GM23338 (cell line): ENCODE data around the gene CD247. TPM values are rescaled to one million over a fixed set of nuclear protein-coding genes. Genes with fewer than 3 reads are reported as not detected.

Source experiments
- ATAC-seq: fragments of 200-7000 bp; cut with Tn5 transposase; 3 replicates; pipeline ENCODE4 v1.9.1; 2020
- DNase-seq: peaks from one replicate; pipeline ENCODE4 v3.0.0-alpha.2; 2015; ENCODE audit warnings: low spot score
- H2AFZ ChIP-seq: fragments of 200-600 bp; sonication (generic); 2 replicates; pipeline ENCODE4 v1.8.0; 2016; ENCODE audit warnings: antibody characterized with exemption, mild to moderate bottlenecking, moderate library complexity
- H3F3A ChIP-seq: fragments of 200-600 bp; sonication (generic); replicated peaks from 2 replicates; pipeline ENCODE4 v1.8.0; 2017; ENCODE audit warnings: antibody characterized with exemption, mixed run types, low read depth
- H3K27ac ChIP-seq: fragments of 200-600 bp; sonication (generic); 2 replicates; pipeline ENCODE4 v1.6.1; 2016; ENCODE audit warnings: low read depth
- H3K27me3 ChIP-seq: fragments of 200-600 bp; sonication (generic); 2 replicates; pipeline ENCODE4 v1.8.0; 2016; ENCODE audit warnings: mild to moderate bottlenecking, mixed run types, moderate library complexity; ENCODE audit not compliant: insufficient read depth
- H3K36me3 ChIP-seq: fragments of 200-600 bp; sonication (generic); 2 replicates; pipeline ENCODE4 v1.8.0; 2016; ENCODE audit warnings: mild to moderate bottlenecking; ENCODE audit not compliant: insufficient read depth
- H3K4me1 ChIP-seq: fragments of 200-600 bp; sonication (generic); 2 replicates; pipeline ENCODE4 v1.8.0; 2016; ENCODE audit warnings: mild to moderate bottlenecking, moderate library complexity; ENCODE audit not compliant: insufficient read depth
- H3K4me2 ChIP-seq: fragments of 200-600 bp; sonication (generic); 2 replicates; pipeline ENCODE4 v1.7.1; 2017; ENCODE audit warnings: mixed run types
- H3K4me3 ChIP-seq: fragments of 200-600 bp; sonication (generic); 2 replicates; pipeline ENCODE4 v1.6.1; 2016; ENCODE audit warnings: mixed run types
- H3K79me2 ChIP-seq: fragments of 200-600 bp; sonication (generic); replicated peaks from 2 replicates; pipeline ENCODE4 v1.8.0; 2017; ENCODE audit warnings: mild to moderate bottlenecking; ENCODE audit not compliant: insufficient read depth
- H3K9me2 ChIP-seq: fragments of 200-600 bp; sonication (generic); 2 replicates; pipeline ENCODE4 v1.8.0; 2017; ENCODE audit not compliant: insufficient read depth
- H4K20me1 ChIP-seq: fragments of 200-600 bp; sonication (generic); replicated peaks from 2 replicates; pipeline ENCODE4 v1.8.0; 2017; ENCODE audit warnings: mild to moderate bottlenecking; ENCODE audit not compliant: insufficient read depth
- H3K27ac Mint-ChIP-seq: 2 replicates; pipeline ENCODE4 v1.8.0; 2020; ENCODE audit warnings: inconsistent platforms, mild to moderate bottlenecking, moderate library complexity, mixed read lengths
- H3K27me3 Mint-ChIP-seq: 3 replicates; pipeline ENCODE4 v1.8.0; 2022; ENCODE audit warnings: low read depth, mild to moderate bottlenecking, moderate library complexity, mixed read lengths, inconsistent platforms; ENCODE audit not compliant: insufficient read depth, poor library complexity
- H3K36me3 Mint-ChIP-seq: 3 replicates; pipeline ENCODE4 v1.8.0; 2021; ENCODE audit warnings: low read depth, mild to moderate bottlenecking, inconsistent platforms, moderate library complexity, mixed read lengths
- H3K4me1 Mint-ChIP-seq: 3 replicates; pipeline ENCODE4 v1.8.0; 2020; ENCODE audit warnings: mild to moderate bottlenecking, inconsistent platforms, mixed read lengths
- H3K4me3 Mint-ChIP-seq: 3 replicates; pipeline ENCODE4 v1.8.0; 2021; ENCODE audit warnings: moderate library complexity, mild to moderate bottlenecking, inconsistent platforms, mixed read lengths
- H3K9me3 Mint-ChIP-seq: 3 replicates; pipeline ENCODE4 v1.8.0; 2020; ENCODE audit warnings: moderate library complexity, mild to moderate bottlenecking, inconsistent platforms, mixed read lengths
- CREB1 ChIP-seq: fragments of 250-450 bp; sonication (Bioruptor Pico); IDR thresholded peaks from 2 replicates; pipeline ENCODE4 v1.5.0; 2020; ENCODE audit warnings: low read depth, mild to moderate bottlenecking, moderate library complexity
- EZH2 ChIP-seq: fragments of 200-600 bp; sonication (generic); IDR thresholded peaks from one replicate; pipeline ENCODE4 v1.8.0; 2017; ENCODE audit warnings: antibody characterized with exemption, mild to moderate bottlenecking, low read depth; ENCODE audit not compliant: unreplicated experiment
- JUNB ChIP-seq: IDR thresholded peaks from one replicate; pipeline ENCODE4 v1.6.1; 2016; ENCODE audit warnings: antibody characterized with exemption; ENCODE audit not compliant: unreplicated experiment
- STAT1 ChIP-seq: IDR thresholded peaks from one replicate; pipeline ENCODE4 v1.6.1; 2016; ENCODE audit warnings: antibody characterized with exemption; ENCODE audit not compliant: unreplicated experiment
- ZNF114 ChIP-seq: fragments of 250-450 bp; sonication (Bioruptor Pico); IDR thresholded peaks from 2 replicates; pipeline ENCODE4 v1.5.0; 2020; ENCODE audit warnings: mild to moderate bottlenecking, moderate library complexity
- ZNF331 ChIP-seq: fragments of 250-450 bp; sonication (Bioruptor Pico); IDR thresholded peaks from 2 replicates; pipeline ENCODE4 v1.5.0; 2020; ENCODE audit warnings: low read depth, mild to moderate bottlenecking, moderate library complexity
- polyA plus RNA-seq: library from polyadenylated mRNA; unstranded; fragments of >200 nt; fragmentation: Nextera tagmentation; extraction: Ambion mirVana; gene quantifications from 2 replicates; pipeline ENCODE4 v1.2.1, GENCODE V29; 2016
- total RNA-seq: library from RNA; depleted of rRNA; stranded (reverse); fragments of >200 nt; shearing (Covaris generic); gene quantifications from 2 replicates; pipeline ENCODE4 v1.2.3, GENCODE V29; 2014
- TF ChIP-seq, protein P1 (sequence below): IDR thresholded peaks from one replicate; pipeline ENCODE4 v1.6.1; 2018; ENCODE audit warnings: antibody characterized with exemption; ENCODE audit not compliant: unreplicated experiment
- TF ChIP-seq, protein P2 (sequence below): fragments of 250-450 bp; sonication (Bioruptor Pico); IDR thresholded peaks from 2 replicates; pipeline ENCODE4 v1.5.0; 2020; ENCODE audit warnings: mild to moderate bottlenecking, moderate library complexity
- TF ChIP-seq, protein P3 (sequence below): IDR thresholded peaks from 2 replicates; pipeline ENCODE4 v1.6.1; 2016; ENCODE audit warnings: antibody characterized with exemption

CD247 gene
- total and polyA plus RNA-seq, 2 experiments from 2014 or later: 1.2 to 1.4 TPM

- ATAC-seq: no peak
- TF ChIP-seq, protein P1, sequence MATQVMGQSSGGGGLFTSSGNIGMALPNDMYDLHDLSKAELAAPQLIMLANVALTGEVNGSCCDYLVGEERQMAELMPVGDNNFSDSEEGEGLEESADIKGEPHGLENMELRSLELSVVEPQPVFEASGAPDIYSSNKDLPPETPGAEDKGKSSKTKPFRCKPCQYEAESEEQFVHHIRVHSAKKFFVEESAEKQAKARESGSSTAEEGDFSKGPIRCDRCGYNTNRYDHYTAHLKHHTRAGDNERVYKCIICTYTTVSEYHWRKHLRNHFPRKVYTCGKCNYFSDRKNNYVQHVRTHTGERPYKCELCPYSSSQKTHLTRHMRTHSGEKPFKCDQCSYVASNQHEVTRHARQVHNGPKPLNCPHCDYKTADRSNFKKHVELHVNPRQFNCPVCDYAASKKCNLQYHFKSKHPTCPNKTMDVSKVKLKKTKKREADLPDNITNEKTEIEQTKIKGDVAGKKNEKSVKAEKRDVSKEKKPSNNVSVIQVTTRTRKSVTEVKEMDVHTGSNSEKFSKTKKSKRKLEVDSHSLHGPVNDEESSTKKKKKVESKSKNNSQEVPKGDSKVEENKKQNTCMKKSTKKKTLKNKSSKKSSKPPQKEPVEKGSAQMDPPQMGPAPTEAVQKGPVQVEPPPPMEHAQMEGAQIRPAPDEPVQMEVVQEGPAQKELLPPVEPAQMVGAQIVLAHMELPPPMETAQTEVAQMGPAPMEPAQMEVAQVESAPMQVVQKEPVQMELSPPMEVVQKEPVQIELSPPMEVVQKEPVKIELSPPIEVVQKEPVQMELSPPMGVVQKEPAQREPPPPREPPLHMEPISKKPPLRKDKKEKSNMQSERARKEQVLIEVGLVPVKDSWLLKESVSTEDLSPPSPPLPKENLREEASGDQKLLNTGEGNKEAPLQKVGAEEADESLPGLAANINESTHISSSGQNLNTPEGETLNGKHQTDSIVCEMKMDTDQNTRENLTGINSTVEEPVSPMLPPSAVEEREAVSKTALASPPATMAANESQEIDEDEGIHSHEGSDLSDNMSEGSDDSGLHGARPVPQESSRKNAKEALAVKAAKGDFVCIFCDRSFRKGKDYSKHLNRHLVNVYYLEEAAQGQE: no peak
- TF ChIP-seq ZNF114 (CRISPR knock-in tag) (no peak), ZNF331 (CRISPR knock-in tag) (no peak), CREB1 (CRISPR knock-in tag) (no peak), EZH2 (no peak), STAT1 (no peak), JUNB (no peak)
- TF ChIP-seq, protein P2, sequence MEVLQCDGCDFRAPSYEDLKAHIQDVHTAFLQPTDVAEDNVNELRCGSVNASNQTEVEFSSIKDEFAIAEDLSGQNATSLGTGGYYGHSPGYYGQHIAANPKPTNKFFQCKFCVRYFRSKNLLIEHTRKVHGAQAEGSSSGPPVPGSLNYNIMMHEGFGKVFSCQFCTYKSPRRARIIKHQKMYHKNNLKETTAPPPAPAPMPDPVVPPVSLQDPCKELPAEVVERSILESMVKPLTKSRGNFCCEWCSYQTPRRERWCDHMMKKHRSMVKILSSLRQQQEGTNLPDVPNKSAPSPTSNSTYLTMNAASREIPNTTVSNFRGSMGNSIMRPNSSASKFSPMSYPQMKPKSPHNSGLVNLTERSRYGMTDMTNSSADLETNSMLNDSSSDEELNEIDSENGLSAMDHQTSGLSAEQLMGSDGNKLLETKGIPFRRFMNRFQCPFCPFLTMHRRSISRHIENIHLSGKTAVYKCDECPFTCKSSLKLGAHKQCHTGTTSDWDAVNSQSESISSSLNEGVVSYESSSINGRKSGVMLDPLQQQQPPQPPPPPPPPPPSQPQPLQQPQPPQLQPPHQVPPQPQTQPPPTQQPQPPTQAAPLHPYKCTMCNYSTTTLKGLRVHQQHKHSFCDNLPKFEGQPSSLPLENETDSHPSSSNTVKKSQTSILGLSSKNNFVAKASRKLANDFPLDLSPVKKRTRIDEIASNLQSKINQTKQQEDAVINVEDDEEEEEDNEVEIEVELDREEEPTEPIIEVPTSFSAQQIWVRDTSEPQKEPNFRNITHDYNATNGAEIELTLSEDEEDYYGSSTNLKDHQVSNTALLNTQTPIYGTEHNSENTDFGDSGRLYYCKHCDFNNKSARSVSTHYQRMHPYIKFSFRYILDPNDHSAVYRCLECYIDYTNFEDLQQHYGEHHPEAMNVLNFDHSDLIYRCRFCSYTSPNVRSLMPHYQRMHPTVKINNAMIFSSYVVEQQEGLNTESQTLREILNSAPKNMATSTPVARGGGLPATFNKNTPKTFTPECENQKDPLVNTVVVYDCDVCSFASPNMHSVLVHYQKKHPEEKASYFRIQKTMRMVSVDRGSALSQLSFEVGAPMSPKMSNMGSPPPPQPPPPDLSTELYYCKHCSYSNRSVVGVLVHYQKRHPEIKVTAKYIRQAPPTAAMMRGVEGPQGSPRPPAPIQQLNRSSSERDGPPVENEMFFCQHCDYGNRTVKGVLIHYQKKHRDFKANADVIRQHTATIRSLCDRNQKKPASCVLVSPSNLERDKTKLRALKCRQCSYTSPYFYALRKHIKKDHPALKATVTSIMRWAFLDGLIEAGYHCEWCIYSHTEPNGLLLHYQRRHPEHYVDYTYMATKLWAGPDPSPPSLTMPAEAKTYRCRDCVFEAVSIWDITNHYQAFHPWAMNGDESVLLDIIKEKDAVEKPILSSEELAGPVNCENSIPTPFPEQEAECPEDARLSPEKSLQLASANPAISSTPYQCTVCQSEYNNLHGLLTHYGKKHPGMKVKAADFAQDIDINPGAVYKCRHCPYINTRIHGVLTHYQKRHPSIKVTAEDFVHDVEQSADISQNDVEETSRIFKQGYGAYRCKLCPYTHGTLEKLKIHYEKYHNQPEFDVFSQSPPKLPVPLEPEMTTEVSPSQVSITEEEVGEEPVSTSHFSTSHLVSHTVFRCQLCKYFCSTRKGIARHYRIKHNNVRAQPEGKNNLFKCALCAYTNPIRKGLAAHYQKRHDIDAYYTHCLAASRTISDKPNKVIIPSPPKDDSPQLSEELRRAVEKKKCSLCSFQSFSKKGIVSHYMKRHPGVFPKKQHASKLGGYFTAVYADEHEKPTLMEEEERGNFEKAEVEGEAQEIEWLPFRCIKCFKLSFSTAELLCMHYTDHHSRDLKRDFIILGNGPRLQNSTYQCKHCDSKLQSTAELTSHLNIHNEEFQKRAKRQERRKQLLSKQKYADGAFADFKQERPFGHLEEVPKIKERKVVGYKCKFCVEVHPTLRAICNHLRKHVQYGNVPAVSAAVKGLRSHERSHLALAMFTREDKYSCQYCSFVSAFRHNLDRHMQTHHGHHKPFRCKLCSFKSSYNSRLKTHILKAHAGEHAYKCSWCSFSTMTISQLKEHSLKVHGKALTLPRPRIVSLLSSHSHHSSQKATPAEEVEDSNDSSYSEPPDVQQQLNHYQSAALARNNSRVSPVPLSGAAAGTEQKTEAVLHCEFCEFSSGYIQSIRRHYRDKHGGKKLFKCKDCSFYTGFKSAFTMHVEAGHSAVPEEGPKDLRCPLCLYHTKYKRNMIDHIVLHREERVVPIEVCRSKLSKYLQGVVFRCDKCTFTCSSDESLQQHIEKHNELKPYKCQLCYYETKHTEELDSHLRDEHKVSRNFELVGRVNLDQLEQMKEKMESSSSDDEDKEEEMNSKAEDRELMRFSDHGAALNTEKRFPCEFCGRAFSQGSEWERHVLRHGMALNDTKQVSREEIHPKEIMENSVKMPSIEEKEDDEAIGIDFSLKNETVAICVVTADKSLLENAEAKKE (CRISPR knock-in tag): no peak
- TF ChIP-seq, protein P3, sequence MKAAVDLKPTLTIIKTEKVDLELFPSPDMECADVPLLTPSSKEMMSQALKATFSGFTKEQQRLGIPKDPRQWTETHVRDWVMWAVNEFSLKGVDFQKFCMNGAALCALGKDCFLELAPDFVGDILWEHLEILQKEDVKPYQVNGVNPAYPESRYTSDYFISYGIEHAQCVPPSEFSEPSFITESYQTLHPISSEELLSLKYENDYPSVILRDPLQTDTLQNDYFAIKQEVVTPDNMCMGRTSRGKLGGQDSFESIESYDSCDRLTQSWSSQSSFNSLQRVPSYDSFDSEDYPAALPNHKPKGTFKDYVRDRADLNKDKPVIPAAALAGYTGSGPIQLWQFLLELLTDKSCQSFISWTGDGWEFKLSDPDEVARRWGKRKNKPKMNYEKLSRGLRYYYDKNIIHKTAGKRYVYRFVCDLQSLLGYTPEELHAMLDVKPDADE: no peak
- DNase-seq: no peak
Measured at GRCh38 chr1:167524651-167525050, 6.3 kb upstream of the CD247 start.

More at GRCh38 chr1:167524651-167525050, 6.3 kb upstream of the CD247 start:
- Histone ChIP-seq H2AFZ (no peak overlapping the region; the same call in 1 of the 2 replicates), H3K27me3 (no peaks in the 10 kb centered on the region), H3K4me2 (no peak overlapping the region), H3K9me2 (no peaks in the 10 kb centered on the region), H4K20me1 (no peaks in the 10 kb centered on the region), H3K4me3 (no peak overlapping the region), H3K36me3 (no peaks in the 10 kb centered on the region), H3K4me1 (no peaks in the 10 kb centered on the region), H3K79me2 (no peaks in the 10 kb centered on the region), H3K27ac (no peak overlapping the region), H3F3A (no peaks in the 10 kb centered on the region)
- no peaks in the 10 kb centered on the region; the same call in 1 of the 3 replicates for H3K9me3 Mint-ChIP-seq
- no peaks in the 10 kb centered on the region for H3K36me3 Mint-ChIP-seq
- H3K4me3 Mint-ChIP-seq: no peak overlapping the region
- H3K27me3 Mint-ChIP-seq: peaks cover 15% of the 10 kb centered on the region
- peaks cover 6% of the 10 kb centered on the region for H3K4me1 Mint-ChIP-seq
- H3K27ac Mint-ChIP-seq: no peak overlapping the region
